Renal pelvis (tissue), 4 donors: ENCODE results near the gene SPATA18. TPM values are rescaled to one million over a fixed set of nuclear protein-coding genes. Genes with fewer than 3 reads are reported as not detected.
"Not testable (repeated sequence)": the region's sequence is repeated elsewhere in the genome, so short reads cannot be mapped to it uniquely, and the experiment has no call there.

Source experiments
- DNase-seq: peaks from one replicate; pipeline ENCODE4 v3.0.0-alpha.2; 2013
- polyA plus RNA-seq, 3 donors: library from polyadenylated mRNA; unstranded; fragments of 120-200 nt; gene quantifications; one replicate each; pipeline ENCODE4 v1.2.1, GENCODE V29; 2013; ENCODE audit not compliant: insufficient read length in 3 of 3

Gene SPATA18
- polyA plus RNA-seq, 3 donors: 1.1 to 1.6 (median 1.4) TPM

DNA sequence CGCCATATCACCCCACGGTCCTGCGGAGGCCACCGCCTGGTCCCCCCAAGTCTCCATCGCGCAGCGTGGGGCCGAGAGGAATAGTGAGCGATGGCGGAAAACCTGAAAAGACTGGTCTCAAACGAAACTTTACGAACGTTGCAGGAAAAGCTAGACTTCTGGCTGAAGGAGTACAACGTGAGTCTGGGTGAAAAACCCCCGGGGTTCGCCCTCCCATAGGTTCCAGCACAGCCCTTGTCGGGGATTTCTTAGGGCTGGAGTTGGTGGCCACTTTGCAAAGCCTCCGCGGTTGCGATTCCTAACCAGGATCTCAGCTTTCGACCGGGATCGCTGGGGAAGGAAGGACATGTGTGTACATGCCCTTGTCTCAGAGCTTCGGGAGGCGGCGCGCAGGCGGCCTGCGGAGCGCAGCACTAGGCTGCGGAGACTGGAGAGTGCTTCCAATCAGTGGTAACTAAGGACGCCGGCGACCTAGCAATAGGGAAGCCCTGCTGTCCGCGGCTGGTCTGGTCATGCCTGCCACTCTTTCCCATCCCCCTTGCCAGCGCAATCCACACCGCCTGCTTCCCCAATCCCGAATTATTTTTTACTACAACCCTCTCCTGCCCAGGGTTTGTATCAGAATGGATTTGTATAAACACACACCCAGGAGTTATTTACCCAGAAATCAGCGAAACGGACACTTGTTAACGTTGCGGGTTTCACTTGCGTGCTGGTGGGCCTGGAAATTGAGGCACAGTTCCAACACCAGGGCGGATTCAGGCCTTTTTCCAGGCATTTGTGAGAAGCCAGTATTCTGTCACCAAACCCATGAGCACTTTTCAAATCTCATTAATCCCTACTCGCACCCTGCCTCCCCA lies 741 bp downstream of the SPATA18 start:
- peak; percentile 58 for DNase-seq

DNA sequence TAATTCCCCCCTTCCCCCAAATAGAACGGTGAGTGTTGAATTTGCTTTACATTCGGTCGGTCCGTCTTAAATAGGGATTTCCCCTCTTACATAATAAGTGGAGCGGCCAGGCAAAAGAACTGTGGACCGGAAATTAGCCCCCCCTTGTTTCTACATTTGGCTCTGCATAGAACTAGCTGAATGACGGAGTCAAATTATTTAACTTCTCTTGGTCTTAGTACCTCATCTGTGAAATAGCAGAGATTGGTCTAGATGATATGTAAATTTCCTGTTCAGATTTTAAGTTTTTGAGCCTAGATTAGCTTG lies 1.3 kb downstream of the SPATA18 start:
- no peak for DNase-seq

DNA sequence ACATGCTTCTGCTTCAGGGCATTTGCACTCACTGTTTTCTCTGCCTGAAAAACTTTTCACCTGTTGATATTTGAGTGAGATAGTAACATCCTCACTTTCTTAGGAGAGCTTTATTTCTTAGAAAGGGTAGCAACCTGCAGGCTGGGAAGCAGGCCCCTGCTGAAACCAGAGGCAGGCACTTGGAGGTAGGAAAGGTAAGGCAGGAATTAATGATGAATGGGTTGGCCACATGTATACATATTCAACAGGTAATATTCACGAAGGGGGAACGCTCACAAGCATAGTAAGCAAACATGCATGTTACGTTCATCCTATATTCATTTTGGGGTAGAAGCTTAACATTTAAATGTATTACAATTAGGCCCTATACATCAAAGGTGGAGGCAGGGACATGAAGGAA lies 3.1 kb downstream of the SPATA18 start:
- DNase-seq: no peak

DNA sequence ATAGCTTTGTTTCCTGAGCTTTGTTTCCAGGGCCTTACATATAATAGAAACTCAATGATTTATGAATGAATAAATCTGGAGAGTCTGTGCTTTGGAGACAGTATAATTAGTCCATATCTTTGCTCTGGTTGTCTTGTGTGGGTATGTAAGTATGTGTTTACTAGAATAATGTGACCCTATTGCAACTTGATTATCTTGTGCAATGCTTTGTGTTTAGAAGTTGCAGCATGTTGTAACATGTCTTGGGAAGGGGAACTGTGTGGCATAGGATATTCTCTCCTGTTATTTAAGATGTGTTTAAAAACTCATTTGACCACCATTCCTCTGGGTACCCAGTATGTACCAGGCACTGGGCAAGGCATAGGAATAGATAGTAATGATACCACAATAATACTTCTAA lies 6.1 kb downstream of the SPATA18 start:
- DNase-seq: no peak

DNA sequence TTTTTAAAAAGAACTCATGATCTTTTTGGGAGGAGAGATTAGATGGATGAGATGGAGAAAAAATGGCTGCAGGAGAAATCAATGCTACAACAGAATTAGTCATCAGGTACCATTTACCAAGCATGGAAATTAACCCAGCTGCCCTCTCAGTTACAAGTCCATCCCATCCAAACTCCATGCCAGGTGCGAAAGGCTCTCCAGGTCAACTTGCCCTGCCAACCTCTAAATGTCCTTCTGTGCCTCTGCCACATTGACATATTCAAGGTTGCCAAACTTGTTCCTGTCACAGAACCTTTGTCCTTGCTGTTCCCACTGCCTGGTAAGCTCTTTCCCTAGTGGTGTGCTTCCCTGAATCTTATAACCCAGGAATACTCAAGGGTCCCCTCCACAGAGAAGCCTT lies 7.2 kb downstream of the SPATA18 start:
- DNase-seq: no peak

DNA sequence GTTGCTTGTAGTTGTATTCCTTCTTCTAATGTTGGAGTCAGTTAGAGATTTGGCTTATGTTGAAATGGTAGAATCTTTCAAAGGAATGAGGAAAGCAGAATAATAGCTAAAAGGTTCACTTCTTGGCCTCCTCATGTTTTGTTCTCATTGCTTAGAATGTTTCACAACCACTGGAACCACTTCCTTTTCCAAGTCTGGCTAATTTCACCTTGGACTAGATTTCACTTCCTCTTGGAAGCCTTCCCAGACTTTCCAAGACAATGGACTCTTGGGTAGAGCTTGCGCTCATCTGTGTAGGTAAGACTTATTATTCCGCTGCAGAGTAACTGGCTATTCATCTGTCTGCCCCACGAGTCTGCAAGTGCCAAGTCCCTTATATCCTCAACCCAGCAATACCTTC lies 8.3 kb downstream of the SPATA18 start:
- DNase-seq: no peak

DNA sequence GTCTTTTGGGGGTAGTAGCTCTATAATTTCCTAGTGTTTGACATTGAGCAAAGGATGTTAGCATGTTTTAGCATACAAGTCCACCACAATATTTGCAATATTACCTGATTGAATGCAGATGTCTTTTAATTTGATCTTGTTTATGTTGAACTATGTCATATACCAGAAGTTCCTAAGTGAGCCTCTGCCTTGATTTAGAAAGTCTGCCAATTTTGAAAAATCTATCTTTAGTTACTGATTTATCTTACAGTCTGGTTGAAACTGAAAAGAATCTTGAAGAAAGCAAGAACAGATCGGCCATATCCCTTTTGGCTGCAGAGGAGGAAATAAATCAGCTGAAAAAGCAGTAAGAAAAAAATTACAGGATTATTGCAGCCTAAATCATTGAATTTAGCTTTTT lies 18.5 kb downstream of the SPATA18 start:
- DNase-seq: no peak

DNA sequence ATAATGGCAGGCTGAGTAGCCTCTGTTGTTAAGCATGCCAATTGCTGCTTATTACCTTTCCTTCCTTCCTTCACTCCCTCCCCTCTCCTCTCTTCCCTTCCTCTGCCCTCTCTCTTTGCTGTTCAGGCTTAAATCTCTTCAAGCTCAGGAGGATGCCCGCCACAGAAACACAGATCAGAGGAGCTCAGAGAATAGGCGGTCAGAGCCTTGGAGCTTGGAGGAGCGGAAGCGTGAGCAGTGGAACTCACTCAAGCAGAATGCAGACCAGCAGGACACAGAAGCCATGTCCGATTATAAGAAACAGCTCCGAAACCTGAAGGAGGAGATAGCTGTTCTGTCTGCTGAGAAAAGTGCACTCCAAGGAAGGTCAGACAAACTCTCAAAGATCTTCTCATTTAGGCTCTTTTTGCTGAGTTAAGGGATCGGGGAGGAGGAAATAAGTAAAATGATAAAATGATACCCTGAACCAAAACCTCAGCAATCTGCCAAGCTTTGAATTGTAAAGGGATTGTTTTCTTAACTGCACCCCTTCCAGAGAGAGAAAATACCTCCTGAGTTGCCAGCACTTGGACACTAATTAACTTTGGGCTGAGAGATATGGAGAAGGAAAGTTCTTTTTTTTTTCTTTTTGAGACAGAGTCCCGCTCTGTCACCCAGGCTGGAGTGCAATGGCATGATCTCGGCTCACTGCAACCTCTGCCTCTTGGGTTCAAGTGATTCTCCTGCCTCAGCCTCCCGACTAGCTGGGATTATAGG lies 20.9 kb downstream of the SPATA18 start:
- DNase-seq: no peak

DNA sequence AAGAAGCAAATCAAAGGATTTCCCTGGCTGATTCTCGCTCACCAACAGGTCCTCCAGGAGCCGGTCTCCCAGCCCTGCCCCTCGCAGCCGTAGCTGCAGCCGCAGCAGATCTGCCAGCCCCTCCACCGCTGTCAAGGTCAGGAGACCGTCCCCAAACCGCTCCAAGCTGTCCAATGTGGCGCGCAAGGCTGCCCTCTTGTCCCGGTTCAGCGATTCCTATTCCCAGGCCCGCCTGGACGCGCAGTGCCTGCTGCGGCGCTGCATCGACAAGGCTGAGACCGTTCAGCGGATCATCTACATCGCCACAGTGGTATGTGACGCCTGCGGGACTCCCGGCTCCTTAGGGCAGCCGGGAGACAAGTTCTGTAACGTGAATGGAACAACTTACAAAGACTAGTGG lies 25.6 kb downstream of the SPATA18 start:
- DNase-seq: peak; percentile 31

DNA sequence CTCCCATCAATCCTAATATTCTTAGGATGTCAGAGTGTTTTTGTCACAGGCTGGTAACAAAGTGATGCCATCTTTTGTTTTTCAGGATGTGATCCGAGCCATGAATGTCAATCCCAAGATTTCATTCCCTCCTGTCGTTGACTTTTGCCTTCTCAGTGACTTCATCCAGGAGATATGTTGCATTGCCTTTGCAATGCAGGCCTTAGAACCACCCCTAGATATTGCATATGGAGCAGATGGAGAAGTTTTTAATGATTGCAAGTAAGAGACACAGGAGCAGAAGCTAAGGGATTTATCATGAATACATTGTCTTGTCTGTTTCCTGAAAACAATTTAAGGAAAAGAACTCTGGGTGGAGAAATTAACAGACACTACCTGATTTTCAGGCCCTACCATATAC lies 28.6 kb downstream of the SPATA18 start:
- DNase-seq: no peak

DNA sequence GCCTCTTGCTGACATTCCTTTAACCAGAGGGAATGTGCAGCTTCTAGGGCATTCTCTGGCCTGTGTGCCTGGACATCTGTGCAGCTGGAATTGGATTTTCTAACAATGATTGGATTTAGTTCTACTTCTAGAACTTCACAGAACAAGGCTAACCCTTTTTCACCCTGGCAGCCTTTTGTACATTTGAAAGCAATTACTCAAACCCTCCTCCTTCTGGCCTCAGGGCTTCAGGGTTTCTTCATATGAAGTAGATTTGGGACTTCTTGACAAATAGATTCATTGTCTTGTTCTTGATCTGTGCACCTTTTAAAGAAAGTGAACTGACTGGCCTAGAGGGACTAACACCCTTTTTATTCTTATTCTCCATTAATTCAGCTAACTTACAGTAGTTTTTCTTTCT lies 30.1 kb downstream of the SPATA18 start:
- no peak for DNase-seq

DNA sequence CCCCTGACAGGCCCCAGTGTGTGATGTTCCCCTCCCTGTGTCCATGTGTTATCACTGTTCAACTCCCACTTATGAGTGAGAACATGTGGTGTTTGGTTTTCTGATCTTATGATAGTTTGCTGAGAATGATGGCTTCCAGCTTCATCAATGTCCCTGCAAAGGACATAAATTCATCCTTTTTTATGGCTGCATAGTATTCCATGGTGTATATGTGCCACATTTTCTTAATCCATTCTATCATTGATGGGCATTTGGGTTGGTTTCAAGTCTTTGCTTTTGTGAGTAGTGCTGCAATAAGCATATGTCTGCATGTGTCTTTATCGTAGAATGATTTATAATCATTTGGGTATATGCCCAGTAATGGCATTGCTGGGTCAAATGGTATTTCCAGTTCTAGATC lies 35.3 kb downstream of the SPATA18 start:
- DNase-seq: not testable (repeated sequence)

DNA sequence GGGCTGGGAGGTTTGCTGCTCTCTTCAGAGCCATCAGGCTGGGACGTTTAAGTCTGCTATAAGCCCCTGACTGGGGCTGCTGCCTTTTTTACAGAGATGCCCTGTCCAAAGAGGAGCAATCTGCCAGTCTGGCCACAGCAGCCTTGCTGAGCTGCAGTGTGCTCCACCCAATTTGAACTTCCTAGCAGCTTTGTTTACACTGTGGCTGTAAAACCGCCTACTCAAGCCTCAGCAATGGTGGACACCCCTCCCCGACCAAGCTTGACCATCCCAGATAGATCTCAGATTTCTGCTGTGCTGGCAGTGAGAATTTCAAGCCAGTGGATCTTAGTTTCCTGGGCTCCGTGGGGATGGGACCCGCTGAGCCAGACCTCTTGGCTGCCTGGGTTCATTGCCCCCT lies 40.7 kb downstream of the SPATA18 start:
- no peak for DNase-seq

DNA sequence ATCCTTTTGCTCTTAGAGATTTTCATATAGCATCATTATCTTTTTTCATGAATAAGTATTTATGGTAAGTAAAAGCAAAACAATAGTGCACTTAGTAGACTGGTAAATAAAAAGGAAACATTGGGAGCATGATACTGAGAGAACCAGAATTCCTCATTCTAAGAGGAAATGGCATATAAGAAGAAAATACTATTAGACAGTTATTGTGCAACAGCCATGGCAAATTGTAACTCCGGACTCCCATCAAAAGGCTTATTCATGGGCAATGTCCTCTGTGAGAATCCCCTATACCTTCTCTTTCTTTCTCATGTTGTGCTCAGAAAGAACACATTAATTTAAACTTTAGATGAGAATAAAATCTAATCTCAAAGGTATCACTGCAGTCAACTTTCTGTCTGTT lies 42.4 kb downstream of the SPATA18 start:
- DNase-seq: no peak

DNA sequence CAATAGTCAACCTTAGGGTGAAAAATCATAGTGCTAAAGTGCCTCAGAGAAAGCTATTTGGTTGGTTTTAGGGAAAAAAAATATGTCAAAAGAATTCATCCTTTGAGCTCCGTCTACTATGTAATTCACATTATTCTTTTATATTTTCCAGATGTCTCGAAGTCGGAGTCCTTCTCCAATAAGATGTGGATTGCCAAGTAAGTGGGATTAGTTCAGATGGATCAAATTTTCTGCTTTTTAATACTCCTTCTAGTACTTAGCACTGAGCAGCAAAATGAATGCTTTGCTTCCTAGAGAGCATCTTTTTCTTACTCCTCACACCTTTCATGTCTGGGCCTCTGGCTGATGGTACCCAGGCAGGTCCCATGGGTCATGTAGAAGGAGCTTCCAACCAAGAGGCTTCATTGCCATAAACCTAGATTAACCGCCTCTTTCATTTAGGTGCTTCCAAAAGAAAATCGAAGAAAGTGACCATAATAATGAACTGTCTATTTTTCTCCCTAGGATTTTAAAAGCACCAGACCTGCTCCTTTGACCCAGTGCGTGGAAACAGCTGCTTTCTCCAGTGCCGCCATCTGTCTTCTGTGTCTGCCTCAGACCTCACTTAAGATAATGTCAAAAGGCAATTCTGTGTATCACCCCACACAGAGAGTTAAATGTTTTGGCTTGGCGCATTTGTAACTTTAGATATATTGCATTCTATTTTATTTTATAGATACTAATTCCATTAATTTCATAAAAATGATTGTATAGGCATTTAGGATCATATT lies 43.5 kb downstream of the SPATA18 start:
- no peak for DNase-seq

DNA sequence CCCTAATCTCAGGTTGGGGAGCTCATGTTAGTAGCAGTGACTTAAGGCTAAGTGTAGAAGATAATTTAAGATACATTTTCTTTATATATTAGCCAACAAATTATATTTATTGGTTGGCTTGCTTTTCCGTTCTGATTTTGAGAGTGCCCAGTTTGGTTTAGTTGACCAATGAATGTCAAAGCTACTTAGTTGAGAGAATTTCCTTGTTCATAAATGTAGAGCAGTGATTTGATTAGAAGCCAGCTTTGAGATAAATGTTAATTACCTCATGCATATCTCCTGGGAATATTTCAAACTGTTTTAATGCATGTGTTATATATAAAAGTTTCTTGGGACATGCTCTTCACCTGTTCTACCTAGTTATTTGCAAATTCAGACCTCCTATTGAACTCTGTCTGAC lies 44.3 kb downstream of the SPATA18 start:
- DNase-seq: no peak

DNA sequence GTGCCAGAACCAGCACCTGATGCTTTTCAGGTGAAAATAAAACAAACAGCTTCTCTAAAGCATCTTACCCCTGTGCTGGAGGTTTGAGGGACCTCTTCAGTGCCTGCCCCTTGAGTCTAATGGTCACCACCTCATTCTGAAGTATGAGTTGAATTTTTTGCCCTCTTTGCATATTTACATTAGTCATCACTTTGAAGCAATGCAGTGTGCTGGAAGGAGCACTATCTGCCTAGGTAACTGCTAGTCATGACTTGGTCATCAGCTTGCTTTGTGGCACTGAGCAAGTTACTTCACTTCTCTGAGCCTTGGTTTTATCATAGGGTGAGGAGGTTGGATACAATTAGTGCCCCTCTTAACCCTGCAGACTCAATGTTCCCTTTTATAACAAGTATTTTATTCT lies 44.9 kb downstream of the SPATA18 start:
- no peak for DNase-seq

DNA sequence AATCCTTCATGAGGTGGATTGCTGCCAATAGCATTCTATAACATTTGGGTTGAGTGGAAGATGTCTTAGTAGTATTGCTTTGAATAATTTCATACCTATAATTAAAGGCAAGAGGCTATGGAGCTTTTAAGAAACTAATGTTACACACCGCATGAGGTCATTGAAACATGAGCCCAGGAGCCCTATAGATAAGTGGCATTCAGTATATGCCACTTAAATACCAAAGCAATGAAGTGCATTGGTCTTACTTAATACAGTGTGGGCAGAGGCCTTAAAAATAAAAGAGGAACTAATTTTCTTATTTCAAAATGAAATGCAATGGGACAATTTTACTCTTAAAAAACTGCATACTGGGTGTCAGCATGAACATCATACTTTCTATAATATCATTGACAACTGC lies 47.5 kb downstream of the SPATA18 start:
- no peak for DNase-seq

DNA sequence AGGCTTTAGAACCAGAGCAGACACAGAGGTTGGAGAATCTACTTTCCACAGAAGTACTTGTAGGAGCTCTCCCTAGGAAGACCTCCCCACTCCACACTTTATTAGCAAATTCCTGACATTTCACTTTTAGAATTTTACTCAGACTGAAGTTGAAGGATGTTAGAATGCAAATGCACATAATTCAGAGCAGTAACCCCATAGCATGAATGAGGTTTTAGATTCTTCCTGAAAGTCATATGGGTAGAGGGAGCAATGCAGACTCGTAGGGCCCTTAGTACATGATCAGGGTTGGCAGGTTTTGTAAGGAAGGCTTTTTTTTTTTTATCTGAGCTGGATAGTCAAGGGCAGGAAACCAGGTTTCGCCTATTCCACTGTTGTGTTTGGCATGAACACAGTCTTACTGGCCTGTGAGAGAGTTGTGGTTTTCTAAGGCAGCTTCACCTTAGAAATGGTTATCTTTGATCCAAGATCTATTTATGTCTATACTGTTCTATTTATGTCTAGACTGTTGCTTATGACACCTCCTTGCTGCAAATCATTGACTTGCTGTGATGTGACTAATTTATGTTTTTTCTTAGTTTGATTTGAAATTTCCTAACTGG lies 48.9 kb downstream of the SPATA18 start:
- no peak for DNase-seq

DNA sequence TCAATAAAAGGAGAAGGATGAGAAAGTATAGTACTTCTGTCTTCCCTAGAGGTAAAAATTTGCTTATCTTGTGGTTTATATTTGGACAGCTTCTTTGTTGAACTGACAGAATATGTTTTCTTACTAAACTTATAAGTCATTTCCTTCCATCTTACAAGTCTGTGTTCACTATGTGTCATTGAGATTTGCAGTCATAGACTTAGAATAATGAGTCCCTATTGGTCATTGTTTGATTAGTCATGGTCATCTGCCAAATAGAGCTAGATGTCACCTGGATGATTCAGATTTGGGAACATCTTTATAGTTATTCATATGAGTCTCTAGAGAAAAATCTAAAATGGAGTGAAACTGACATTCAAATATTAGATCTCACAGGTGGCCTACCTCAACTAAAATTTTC lies 51.5 kb downstream of the SPATA18 start:
- DNase-seq: no peak

DNA sequence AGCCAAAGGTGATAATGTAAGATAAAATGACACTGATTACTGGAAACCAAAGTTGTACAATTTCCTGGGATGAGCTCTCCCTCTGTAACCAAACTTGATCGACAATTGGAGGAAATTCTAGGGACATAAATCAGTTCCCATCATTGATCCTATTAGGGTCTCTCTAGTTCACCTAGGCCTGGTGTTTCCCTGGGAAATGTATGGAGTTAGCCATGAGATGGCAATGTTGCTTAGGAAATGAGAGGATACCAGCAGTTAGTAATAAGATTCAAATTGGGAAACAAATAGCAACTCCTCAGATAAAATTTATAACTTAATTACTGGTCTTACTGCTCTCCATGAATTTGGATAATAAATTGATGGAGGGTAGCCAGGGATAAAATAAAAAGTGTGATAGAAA lies 52.2 kb downstream of the SPATA18 start:
- DNase-seq: no peak

DNA sequence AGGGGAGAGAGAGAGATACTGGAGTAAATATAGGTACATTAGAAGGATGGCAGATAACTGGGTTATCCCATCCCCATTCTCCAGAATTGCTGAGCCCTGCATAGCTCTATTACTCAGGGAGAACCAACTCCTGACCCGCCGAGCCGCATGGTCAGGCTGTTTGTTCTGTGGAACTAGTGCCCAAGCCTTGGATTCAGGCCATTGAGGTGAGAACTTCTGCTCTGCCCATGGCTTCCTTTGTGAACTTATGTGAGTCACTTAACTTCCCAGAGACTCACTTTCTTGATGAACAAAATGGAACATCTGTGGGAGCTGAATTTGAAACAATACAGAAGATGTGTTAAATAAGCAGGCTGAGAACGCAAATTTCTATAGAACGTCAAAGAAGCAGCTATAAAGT lies 54.2 kb downstream of the SPATA18 start:
- no peak for DNase-seq

DNA sequence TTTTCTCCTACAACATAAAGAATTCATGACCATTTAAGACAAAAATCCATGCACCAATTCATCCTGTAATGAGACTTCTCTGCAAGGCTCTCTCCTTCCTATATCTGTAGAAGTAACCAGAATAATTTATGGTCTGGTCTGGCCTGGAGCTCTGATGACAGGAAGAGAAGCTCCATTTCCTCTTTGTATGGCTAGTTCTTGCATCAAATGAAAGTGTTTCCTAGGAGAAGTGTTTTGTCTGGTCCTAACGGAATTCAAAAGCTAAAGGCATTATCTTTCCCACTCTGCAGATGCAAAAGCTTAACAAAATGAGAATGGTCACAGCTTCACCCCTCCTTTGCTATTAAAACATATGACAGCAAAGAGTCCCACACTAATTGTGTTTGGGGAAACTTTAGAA lies 55.1 kb downstream of the SPATA18 start:
- no peak for DNase-seq
